Kidney (tissue), 14 donors: ENCODE data around the gene ZNF583. TPM values are rescaled to one million over a fixed set of nuclear protein-coding genes. Genes with fewer than 3 reads are reported as not detected.

Experiments used
- DNase-seq, 5 donors: peaks; one replicate each; pipeline ENCODE4 v3.0.0-alpha.2; 2013 to 2020
- FAIRE-seq: peaks from 2 replicates; lab custom pipeline; 2012; peaks lifted over from hg19 to GRCh38; lab: Jason Lieb, UNC
- H3K27ac ChIP-seq, 2 donors: one replicate each; pipeline ENCODE4 v1.7.0; 2013; ENCODE audit warnings: low read depth in 2 of 2, low read length in 2 of 2, inconsistent platforms in 1 of 2
- H3K27me3 ChIP-seq: one replicate; pipeline ENCODE4 v1.7.1; 2013; ENCODE audit warnings: low read length, inconsistent platforms; ENCODE audit not compliant: control insufficient read depth, insufficient read depth
- H3K36me3 ChIP-seq, 3 donors: one replicate each; pipeline versions ENCODE4 v1.7.0 to v1.7.1; 2013; ENCODE audit warnings: low read length in 3 of 3, control low read depth in 1 of 3, inconsistent platforms in 1 of 3; ENCODE audit not compliant: insufficient read depth in 3 of 3, control insufficient read depth in 2 of 3
- H3K4me1 ChIP-seq, 3 donors: one replicate each; pipeline versions ENCODE4 v1.7.0 to v1.7.1; 2013; ENCODE audit warnings: low read length in 3 of 3, inconsistent platforms in 1 of 3, low read depth in 1 of 3; ENCODE audit not compliant: control insufficient read depth in 2 of 3, insufficient read depth in 2 of 3
- H3K4me3 ChIP-seq, 3 donors: one replicate each; pipeline versions ENCODE4 v1.7.0 to v1.8.1; 2013; ENCODE audit warnings: low read length in 3 of 3, control low read depth in 1 of 3, inconsistent platforms in 1 of 3
- H3K9ac ChIP-seq, 3 donors: one replicate each; pipeline versions ENCODE4 v1.7.0 to v1.7.1; 2013; ENCODE audit warnings: low read length in 3 of 3, control low read depth in 1 of 3, inconsistent platforms in 1 of 3
- H3K9me3 ChIP-seq, 3 donors: one replicate each; pipeline versions ENCODE4 v1.7.0 to v1.7.1; 2013; ENCODE audit warnings: low read length in 3 of 3, control low read depth in 1 of 3, inconsistent platforms in 1 of 3; ENCODE audit not compliant: control insufficient read depth in 2 of 3, insufficient read depth in 1 of 3
- intact Hi-C: fragments of 100-400 bp; cut with DNase I; formaldehyde crosslinking; loops from one replicate; pipeline ENCODE4 v1.11.1; 2022
- polyA plus RNA-seq: library from polyadenylated mRNA; stranded (reverse); fragments of 350-450 nt; fragmentation: Illumina TruSeq; extraction: RNeasy Lipid Tissue Mini Kit (QIAGEN cat#74804); gene quantifications from one replicate; pipeline ENCODE4 v1.2.3, GENCODE V29; 2014; ENCODE audit warnings: low read depth, low replicate concordance; ENCODE audit not compliant: insufficient read depth
- total RNA-seq: library from RNA; stranded (reverse); fragmentation: NEBNext Ultra II Directional; extraction: Animal tissue kit (Norgen Biotek cat#: 25700); gene quantifications from one replicate; pipeline ENCODE4 v1.2.1, GENCODE V29; 2021
- TF ChIP-seq, protein P1 (sequence below): IDR thresholded peaks from 3 replicates; pipeline ENCODE4 v1.5.1; 2012; ENCODE audit warnings: mild to moderate bottlenecking, moderate library complexity, borderline replicate concordance; ENCODE audit not compliant: insufficient read depth; ENCODE audit errors: extremely low read depth
- donor health status: control.
- donor health status: control.
- donor health status: control.
- donor health status: control.
- donor health status: control.
- donor health status: DM: yes; HTN: yes; CAD: no.
- donor health status: Normal renal cell carcinoma (clear cell type).

The ZNF583 gene
- total and polyA plus RNA-seq, 2 donors from 2014 or later, result 2.5 to 7.2 TPM

DNA sequence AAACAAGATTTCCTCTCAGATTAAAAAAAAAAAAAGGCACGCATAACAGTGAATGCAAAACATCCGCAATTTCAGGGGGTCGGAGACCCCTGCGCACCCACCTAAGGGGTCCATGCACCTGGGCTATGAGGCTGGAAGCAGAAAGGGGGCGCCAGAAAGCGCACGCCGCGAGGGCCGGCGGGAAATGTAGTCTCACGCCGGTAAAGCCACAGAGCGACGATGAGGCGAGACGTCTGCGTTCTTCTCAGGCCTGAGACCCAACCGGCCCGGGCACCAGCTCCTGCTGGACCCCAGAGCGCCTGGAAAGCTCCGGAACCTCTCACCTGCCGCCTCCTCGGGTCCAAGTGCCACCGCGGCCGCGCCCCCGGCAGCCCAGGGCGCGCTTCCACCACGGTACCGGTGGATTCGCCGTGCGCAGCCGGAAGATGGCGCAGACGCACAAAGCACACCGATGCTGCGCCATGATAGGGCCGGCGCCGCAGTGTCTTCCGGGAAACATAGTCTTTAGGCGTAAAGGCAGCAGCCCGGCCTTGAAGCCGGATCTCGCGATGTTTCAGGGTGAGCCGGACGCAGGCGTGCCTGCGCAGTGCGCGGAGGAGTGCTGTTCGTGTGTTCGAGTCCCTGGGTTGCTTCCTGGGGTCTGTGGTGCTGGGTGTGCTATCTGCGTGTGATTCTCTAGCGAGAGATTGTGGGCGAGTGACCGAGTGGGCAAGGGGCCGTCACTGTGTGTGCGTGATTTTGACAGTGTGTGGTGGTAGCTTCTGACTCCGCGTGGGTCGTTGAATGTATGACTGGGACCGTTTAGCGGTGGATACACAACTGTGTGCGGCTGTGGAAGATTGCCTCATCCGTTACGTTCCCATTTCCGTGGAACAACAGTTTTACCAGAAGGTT, 10.8 kb upstream of the ZNF583 start, which contains the start of gene ZNF582:
TSS of gene ZNF582 (minus strand) at position 416 of the 894 bp plus-strand sequence. CDS start 1,782 bp downstream, outside the sequence.
- Histone ChIP-seq H3K36me3 (peaks cover 0 to 8% (median 2%) of the 10 kb centered on the region in 3 donors), H3K4me3 (peak within 1 kb of the TSS; percentile 98 to 99 (median 99)), H3K9ac (peak within 1 kb of the TSS; percentile 84 to 97 (median 95)), H3K9me3 (no peaks in the 10 kb centered on the region), H3K27ac (peak within 1 kb of the TSS; percentile 95 to 96), H3K27me3 (no peaks in the 10 kb centered on the region), H3K4me1 (peaks cover 0 to 8% (median 3%) of the 10 kb centered on the region in 3 donors)
- TF ChIP-seq, protein P1, sequence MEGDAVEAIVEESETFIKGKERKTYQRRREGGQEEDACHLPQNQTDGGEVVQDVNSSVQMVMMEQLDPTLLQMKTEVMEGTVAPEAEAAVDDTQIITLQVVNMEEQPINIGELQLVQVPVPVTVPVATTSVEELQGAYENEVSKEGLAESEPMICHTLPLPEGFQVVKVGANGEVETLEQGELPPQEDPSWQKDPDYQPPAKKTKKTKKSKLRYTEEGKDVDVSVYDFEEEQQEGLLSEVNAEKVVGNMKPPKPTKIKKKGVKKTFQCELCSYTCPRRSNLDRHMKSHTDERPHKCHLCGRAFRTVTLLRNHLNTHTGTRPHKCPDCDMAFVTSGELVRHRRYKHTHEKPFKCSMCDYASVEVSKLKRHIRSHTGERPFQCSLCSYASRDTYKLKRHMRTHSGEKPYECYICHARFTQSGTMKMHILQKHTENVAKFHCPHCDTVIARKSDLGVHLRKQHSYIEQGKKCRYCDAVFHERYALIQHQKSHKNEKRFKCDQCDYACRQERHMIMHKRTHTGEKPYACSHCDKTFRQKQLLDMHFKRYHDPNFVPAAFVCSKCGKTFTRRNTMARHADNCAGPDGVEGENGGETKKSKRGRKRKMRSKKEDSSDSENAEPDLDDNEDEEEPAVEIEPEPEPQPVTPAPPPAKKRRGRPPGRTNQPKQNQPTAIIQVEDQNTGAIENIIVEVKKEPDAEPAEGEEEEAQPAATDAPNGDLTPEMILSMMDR, result peak; percentile 87
- FAIRE-seq, result no peak
- DNase-seq, result peak; percentile 96 to 99 (median 98)
- intact Hi-C loops, result no loop called here

DNA sequence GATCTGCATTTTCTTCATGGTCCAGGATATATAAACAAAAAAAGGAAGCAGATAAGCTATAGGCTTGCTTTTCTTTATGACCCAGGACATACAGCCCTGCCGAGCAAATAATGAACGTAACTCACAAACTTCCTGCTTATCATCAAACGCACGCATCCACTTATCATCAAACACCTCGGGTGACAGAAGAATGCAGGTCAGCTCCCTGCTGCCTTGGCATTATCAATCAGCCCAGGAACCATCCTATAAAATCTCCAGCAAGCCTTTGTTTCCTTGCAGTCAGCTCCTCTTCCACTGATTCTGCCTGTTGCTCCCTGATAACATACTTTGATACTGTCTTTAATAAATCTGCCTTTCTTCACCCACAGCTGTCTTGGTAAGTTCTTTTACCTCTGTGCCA, 5.3 kb upstream of the ZNF583 start:
- Histone ChIP-seq H3K9ac (no peak overlapping the region), H3K9me3 (peaks cover 0 to 14% (median 2%) of the 10 kb centered on the region in 3 donors), H3K36me3 (peaks cover 4 to 8% (median 6%) of the 10 kb centered on the region in 3 donors), H3K4me3 (no peak overlapping the region), H3K27me3 (no peaks in the 10 kb centered on the region), H3K27ac (no peak overlapping the region), H3K4me1 (peaks cover 0 to 8% (median 3%) of the 10 kb centered on the region in 3 donors)
- intact Hi-C loops, result no loop called here
- FAIRE-seq (no peak), DNase-seq (no peak)
- TF ChIP-seq, protein P1, result no peak

DNA sequence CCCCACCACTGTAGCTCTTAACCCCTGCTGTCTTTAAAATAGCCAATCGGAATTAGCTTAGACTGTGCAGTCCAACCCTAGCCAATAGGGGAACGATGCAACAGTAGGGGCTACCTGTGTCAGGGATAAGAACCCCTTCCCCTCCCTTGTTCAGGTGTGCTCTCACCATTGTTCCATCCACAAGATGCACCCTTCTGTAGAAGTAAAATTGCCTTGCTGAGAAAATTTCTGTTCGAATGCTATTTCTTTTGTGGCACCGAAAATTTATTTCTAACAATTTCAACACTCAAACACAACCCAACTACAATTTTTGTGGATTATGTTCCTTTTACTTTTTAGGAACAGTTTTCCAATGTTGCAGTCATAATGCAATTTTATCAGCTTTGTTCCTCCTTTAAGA, 3.6 kb upstream of the ZNF583 start:
- TF ChIP-seq, protein P1, result no peak
- H3K9ac ChIP-seq, result no peak overlapping the region
- H3K27ac ChIP-seq, result no peak overlapping the region
- H3K9me3 ChIP-seq, result peaks cover 2 to 14% (median 6%) of the 10 kb centered on the region in 3 donors
- H3K4me3 ChIP-seq, result no peak overlapping the region
- no peak for DNase-seq
- no peak for FAIRE-seq
- peaks cover 10 to 20% (median 11%) of the 10 kb centered on the region in 3 donors for H3K4me1 ChIP-seq
- intact Hi-C loops, result no loop called here
- H3K27me3 ChIP-seq, result no peaks in the 10 kb centered on the region
- peaks cover 4 to 11% (median 8%) of the 10 kb centered on the region in 3 donors for H3K36me3 ChIP-seq
